WERI-Rb-1 (cell line): ENCODE results near the gene PTPRR.

Experiments used
- DNase-seq: peaks from one replicate; pipeline ENCODE4 v3.0.0-alpha.2; 2020
- H3K27ac ChIP-seq: fragments of 250-450 bp; sonication (Bioruptor Pico); 2 replicates; pipeline ENCODE4 v1.5.1; 2020; ENCODE audit warnings: mild to moderate bottlenecking, moderate library complexity
- H3K27me3 ChIP-seq: fragments of 250-450 bp; sonication (Bioruptor Pico); 2 replicates; pipeline ENCODE4 v1.5.1; 2021; ENCODE audit warnings: mild to moderate bottlenecking, low read depth, moderate library complexity; ENCODE audit not compliant: insufficient read depth, severe bottlenecking
- H3K36me3 ChIP-seq: fragments of 250-450 bp; sonication (Bioruptor Pico); 2 replicates; pipeline ENCODE4 v1.5.1; 2020; ENCODE audit warnings: mild to moderate bottlenecking, moderate library complexity
- H3K4me3 ChIP-seq: 2 replicates; pipeline ENCODE4 v1.5.1; 2011; ENCODE audit warnings: low read depth, mild to moderate bottlenecking, control low read depth, low read length
- H3K9me3 ChIP-seq: fragments of 250-450 bp; sonication (Bioruptor Pico); 2 replicates; pipeline ENCODE4 v1.5.1; 2021; ENCODE audit warnings: mild to moderate bottlenecking, moderate library complexity; ENCODE audit not compliant: severe bottlenecking
- CTCF ChIP-seq: IDR thresholded peaks from 2 replicates; pipeline ENCODE4 v1.5.1; 2011; ENCODE audit warnings: low read depth, mild to moderate bottlenecking, control low read depth, inconsistent platforms, low read length

Gene PTPRR

GRCh38 chr12:70962226-70962794, 41.8 kb upstream of the PTPRR start:
- H3K36me3 ChIP-seq, result no peaks in the 10 kb centered on the region
- TF ChIP-seq CTCF, result no peak
- DNase-seq, result no peak
- no peaks in the 10 kb centered on the region for H3K27me3 ChIP-seq
- H3K27ac ChIP-seq, result no peak overlapping the region
- H3K4me3 ChIP-seq, result no peak overlapping the region
- no peaks in the 10 kb centered on the region for H3K9me3 ChIP-seq

- no peak overlapping the region for H3K27ac ChIP-seq
- H3K4me3 ChIP-seq, result no peak overlapping the region
- no peak for TF ChIP-seq CTCF
- no peaks in the 10 kb centered on the region for H3K27me3 ChIP-seq
- H3K36me3 ChIP-seq, result no peaks in the 10 kb centered on the region
- no peaks in the 10 kb centered on the region for H3K9me3 ChIP-seq
- DNase-seq, result no peak
Observed at GRCh38 chr12:70960484-70960883, 39.9 kb upstream of the PTPRR start.

- no peaks in the 10 kb centered on the region for H3K36me3 ChIP-seq
- no peak overlapping the region for H3K27ac ChIP-seq
- no peak for TF ChIP-seq CTCF
- no peaks in the 10 kb centered on the region for H3K9me3 ChIP-seq
- no peak overlapping the region for H3K4me3 ChIP-seq
- no peak for DNase-seq
- H3K27me3 ChIP-seq, result no peaks in the 10 kb centered on the region
Observed at GRCh38 chr12:70955415-70955814, 34.9 kb upstream of the PTPRR start.

GRCh38 chr12:70950451-70950850, 29.9 kb upstream of the PTPRR start:
- no peak for TF ChIP-seq CTCF
- H3K9me3 ChIP-seq, result no peaks in the 10 kb centered on the region
- no peaks in the 10 kb centered on the region for H3K27me3 ChIP-seq
- no peak overlapping the region for H3K27ac ChIP-seq
- no peak overlapping the region for H3K4me3 ChIP-seq
- H3K36me3 ChIP-seq, result no peaks in the 10 kb centered on the region
- DNase-seq, result no peak

GRCh38 chr12:70948976-70949336, 28.4 kb upstream of the PTPRR start:
- no peaks in the 10 kb centered on the region for H3K9me3 ChIP-seq
- no peak for DNase-seq
- no peak overlapping the region for H3K27ac ChIP-seq
- no peak overlapping the region for H3K4me3 ChIP-seq
- H3K36me3 ChIP-seq, result no peaks in the 10 kb centered on the region
- TF ChIP-seq CTCF, result no peak
- H3K27me3 ChIP-seq, result no peaks in the 10 kb centered on the region

GRCh38 chr12:70948236-70948975, 27.9 kb upstream of the PTPRR start:
- no peaks in the 10 kb centered on the region for H3K36me3 ChIP-seq
- no peak for TF ChIP-seq CTCF
- DNase-seq, result no peak
- no peak overlapping the region for H3K27ac ChIP-seq
- no peaks in the 10 kb centered on the region for H3K9me3 ChIP-seq
- H3K27me3 ChIP-seq, result no peaks in the 10 kb centered on the region
- no peak overlapping the region for H3K4me3 ChIP-seq
